Measurements from ENCODE around the gene CAMTA2.

DNA sequence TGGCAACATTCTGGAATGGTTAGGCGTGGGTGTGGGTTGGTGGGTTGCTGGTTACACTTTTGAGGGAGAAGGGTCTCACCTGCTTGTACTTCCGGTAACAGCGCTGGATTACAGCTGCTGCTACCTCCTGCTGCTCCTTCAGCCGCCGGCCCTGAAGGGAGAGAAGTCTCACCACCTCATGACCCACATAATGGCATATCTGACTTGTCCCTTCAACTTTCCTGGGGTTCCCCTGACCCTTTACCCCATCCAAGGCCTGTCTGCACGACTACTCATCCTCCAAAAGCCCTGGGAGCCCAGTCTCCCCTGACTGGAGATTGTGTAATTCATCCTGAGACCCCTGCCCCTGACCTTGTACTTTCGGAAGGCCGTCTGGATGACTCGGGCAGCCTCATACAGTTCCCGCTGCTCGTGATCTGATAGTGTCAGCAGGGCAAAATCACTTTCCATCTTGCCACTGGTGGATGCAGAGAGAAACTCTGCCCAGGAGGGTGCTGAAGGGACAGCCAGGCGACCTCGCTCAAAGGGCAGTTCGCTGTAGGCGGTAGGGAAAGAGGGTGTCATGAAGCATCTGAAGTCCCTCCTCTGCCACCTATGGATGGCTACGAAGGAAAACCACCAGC lies 17.8 kb downstream of the CAMTA2 start:
- TF ChIP-seq, protein P1, sequence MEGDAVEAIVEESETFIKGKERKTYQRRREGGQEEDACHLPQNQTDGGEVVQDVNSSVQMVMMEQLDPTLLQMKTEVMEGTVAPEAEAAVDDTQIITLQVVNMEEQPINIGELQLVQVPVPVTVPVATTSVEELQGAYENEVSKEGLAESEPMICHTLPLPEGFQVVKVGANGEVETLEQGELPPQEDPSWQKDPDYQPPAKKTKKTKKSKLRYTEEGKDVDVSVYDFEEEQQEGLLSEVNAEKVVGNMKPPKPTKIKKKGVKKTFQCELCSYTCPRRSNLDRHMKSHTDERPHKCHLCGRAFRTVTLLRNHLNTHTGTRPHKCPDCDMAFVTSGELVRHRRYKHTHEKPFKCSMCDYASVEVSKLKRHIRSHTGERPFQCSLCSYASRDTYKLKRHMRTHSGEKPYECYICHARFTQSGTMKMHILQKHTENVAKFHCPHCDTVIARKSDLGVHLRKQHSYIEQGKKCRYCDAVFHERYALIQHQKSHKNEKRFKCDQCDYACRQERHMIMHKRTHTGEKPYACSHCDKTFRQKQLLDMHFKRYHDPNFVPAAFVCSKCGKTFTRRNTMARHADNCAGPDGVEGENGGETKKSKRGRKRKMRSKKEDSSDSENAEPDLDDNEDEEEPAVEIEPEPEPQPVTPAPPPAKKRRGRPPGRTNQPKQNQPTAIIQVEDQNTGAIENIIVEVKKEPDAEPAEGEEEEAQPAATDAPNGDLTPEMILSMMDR (conservative IDR thresholded peaks at IDR 0.05; ENCODE audit: low read depth in 2 of 2), result no peak
- TF ChIP-seq EZH2 (IDR thresholded peaks at IDR 0.05; ENCODE audit: low read depth, unreplicated experiment) (no peak), ZNF114 (CRISPR knock-in tag; IDR thresholded peaks at IDR 0.05) (no peak), CREB1 (CRISPR knock-in tag; IDR thresholded peaks at IDR 0.05; ENCODE audit: low read depth) (no peak), POLR2AphosphoS5 (IDR thresholded peaks at IDR 0.05; ENCODE audit: low read depth) (no peak), STAT1 (IDR thresholded peaks at IDR 0.05; ENCODE audit: unreplicated experiment) (no peak)
- TF ChIP-seq, protein P2, sequence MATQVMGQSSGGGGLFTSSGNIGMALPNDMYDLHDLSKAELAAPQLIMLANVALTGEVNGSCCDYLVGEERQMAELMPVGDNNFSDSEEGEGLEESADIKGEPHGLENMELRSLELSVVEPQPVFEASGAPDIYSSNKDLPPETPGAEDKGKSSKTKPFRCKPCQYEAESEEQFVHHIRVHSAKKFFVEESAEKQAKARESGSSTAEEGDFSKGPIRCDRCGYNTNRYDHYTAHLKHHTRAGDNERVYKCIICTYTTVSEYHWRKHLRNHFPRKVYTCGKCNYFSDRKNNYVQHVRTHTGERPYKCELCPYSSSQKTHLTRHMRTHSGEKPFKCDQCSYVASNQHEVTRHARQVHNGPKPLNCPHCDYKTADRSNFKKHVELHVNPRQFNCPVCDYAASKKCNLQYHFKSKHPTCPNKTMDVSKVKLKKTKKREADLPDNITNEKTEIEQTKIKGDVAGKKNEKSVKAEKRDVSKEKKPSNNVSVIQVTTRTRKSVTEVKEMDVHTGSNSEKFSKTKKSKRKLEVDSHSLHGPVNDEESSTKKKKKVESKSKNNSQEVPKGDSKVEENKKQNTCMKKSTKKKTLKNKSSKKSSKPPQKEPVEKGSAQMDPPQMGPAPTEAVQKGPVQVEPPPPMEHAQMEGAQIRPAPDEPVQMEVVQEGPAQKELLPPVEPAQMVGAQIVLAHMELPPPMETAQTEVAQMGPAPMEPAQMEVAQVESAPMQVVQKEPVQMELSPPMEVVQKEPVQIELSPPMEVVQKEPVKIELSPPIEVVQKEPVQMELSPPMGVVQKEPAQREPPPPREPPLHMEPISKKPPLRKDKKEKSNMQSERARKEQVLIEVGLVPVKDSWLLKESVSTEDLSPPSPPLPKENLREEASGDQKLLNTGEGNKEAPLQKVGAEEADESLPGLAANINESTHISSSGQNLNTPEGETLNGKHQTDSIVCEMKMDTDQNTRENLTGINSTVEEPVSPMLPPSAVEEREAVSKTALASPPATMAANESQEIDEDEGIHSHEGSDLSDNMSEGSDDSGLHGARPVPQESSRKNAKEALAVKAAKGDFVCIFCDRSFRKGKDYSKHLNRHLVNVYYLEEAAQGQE (IDR thresholded peaks at IDR 0.05; ENCODE audit: unreplicated experiment), result no peak

Data from GM23338 (cell line).